Measurements from ENCODE around the gene CFL1.
A peak's percentile ranks its signal among the peaks of the same experiment; 100 is the strongest.

Gene CFL1

GRCh38 chr11:65862191-65862735, 4.3 kb upstream of the CFL1 start:
- peaks cover 5% of the 10 kb centered on the region; the same call in 1 of the 2 replicates for H3K36me3 ChIP-seq (replicated peaks; ENCODE audit: insufficient read depth, low read length)
- H3K4me2 ChIP-seq (ENCODE audit: low read depth, low read length), result peak overlapping the region; percentile 96; the same call in 1 of the 2 replicates
- peaks cover 8% of the 10 kb centered on the region for H3K4me1 ChIP-seq (ENCODE audit: low read length)
- H4K20me1 ChIP-seq (ENCODE audit: insufficient read depth, low read length), result no peaks in the 10 kb centered on the region
- peak overlapping the region; percentile 93; the same call in 1 of the 2 replicates for H3K9ac ChIP-seq (ENCODE audit: low read length)
- peaks cover 37% of the 10 kb centered on the region for H3F3A ChIP-seq (ENCODE audit: insufficient read depth, low read length)
- no peak overlapping the region for H3K27ac ChIP-seq (ENCODE audit: low read length)
- DNase-seq, result no peak
- no peak overlapping the region for H2AFZ ChIP-seq (ENCODE audit: low read length)
- TF ChIP-seq CTCF (IDR thresholded peaks at IDR 0.05; ENCODE audit: low read length) (no peak), EZH2phosphoT487 (IDR thresholded peaks at IDR 0.05; ENCODE audit: low read length) (no peak), EZH2 (optimal IDR thresholded peaks at IDR 0.05; ENCODE audit: low read depth, low read length) (no peak)
- no peaks in the 10 kb centered on the region for H3K9me3 ChIP-seq (replicated peaks; ENCODE audit: insufficient read depth, low read length)
- H3K9me2 ChIP-seq (replicated peaks; ENCODE audit: insufficient read depth, low read length), result no peaks in the 10 kb centered on the region
- no peaks in the 10 kb centered on the region for H3K27me3 ChIP-seq (replicated peaks; ENCODE audit: insufficient read depth, low read length)
- peaks cover 35% of the 10 kb centered on the region for H3K79me2 ChIP-seq (ENCODE audit: low read length)
- H3K4me3 ChIP-seq (ENCODE audit: low read length), result no peak overlapping the region

- no peak for DNase-seq
- Histone ChIP-seq H3K27me3 (replicated peaks; ENCODE audit: insufficient read depth, low read length) (no peaks in the 10 kb centered on the region), H3K36me3 (replicated peaks; ENCODE audit: insufficient read depth, low read length) (peaks cover 5% of the 10 kb centered on the region; the same call in 1 of the 2 replicates), H3K9me3 (replicated peaks; ENCODE audit: insufficient read depth, low read length) (no peaks in the 10 kb centered on the region), H3K4me1 (ENCODE audit: low read length) (peaks cover 8% of the 10 kb centered on the region), H3K9ac (ENCODE audit: low read length) (peak overlapping the region; percentile 93), H3K4me3 (ENCODE audit: low read length) (peak overlapping the region; percentile 99), H2AFZ (ENCODE audit: low read length) (no peak overlapping the region), H3K4me2 (ENCODE audit: low read depth, low read length) (peak overlapping the region; percentile 96), H3K27ac (ENCODE audit: low read length) (no peak overlapping the region), H3F3A (ENCODE audit: insufficient read depth, low read length) (peaks cover 40% of the 10 kb centered on the region), H3K79me2 (ENCODE audit: low read length) (peaks cover 41% of the 10 kb centered on the region), H4K20me1 (ENCODE audit: insufficient read depth, low read length) (peaks cover 2% of the 10 kb centered on the region), H3K9me2 (replicated peaks; ENCODE audit: insufficient read depth, low read length) (no peaks in the 10 kb centered on the region)
- TF ChIP-seq EZH2 (optimal IDR thresholded peaks at IDR 0.05; ENCODE audit: low read depth, low read length) (no peak), EZH2phosphoT487 (IDR thresholded peaks at IDR 0.05; ENCODE audit: low read length) (no peak), CTCF (IDR thresholded peaks at IDR 0.05; ENCODE audit: low read length) (no peak)
Measured at GRCh38 chr11:65861533-65862183, 3.7 kb upstream of the CFL1 start.

GRCh38 chr11:65861165-65861505, 3.2 kb upstream of the CFL1 start:
- H3K79me2 ChIP-seq (ENCODE audit: low read length), result peaks cover 46% of the 10 kb centered on the region
- H3K27ac ChIP-seq (ENCODE audit: low read length), result peak overlapping the region; percentile 86
- peak overlapping the region; percentile 96 for H3K4me2 ChIP-seq (ENCODE audit: low read depth, low read length)
- peak overlapping the region; percentile 93 for H3K9ac ChIP-seq (ENCODE audit: low read length)
- H3K9me2 ChIP-seq (replicated peaks; ENCODE audit: insufficient read depth, low read length), result no peaks in the 10 kb centered on the region
- H3K36me3 ChIP-seq (replicated peaks; ENCODE audit: insufficient read depth, low read length), result peaks cover 5% of the 10 kb centered on the region; the same call in 1 of the 2 replicates
- H3F3A ChIP-seq (ENCODE audit: insufficient read depth, low read length), result peaks cover 40% of the 10 kb centered on the region
- no peaks in the 10 kb centered on the region for H3K9me3 ChIP-seq (replicated peaks; ENCODE audit: insufficient read depth, low read length)
- H3K27me3 ChIP-seq (replicated peaks; ENCODE audit: insufficient read depth, low read length), result no peaks in the 10 kb centered on the region
- no peak for DNase-seq
- TF ChIP-seq CTCF (IDR thresholded peaks at IDR 0.05; ENCODE audit: low read length), result no peak
- peak overlapping the region; percentile 99 for H3K4me3 ChIP-seq (ENCODE audit: low read length)
- H2AFZ ChIP-seq (ENCODE audit: low read length), result peak overlapping the region; percentile 55
- H3K4me1 ChIP-seq (ENCODE audit: low read length), result peaks cover 14% of the 10 kb centered on the region
- H4K20me1 ChIP-seq (ENCODE audit: insufficient read depth, low read length), result peaks cover 7% of the 10 kb centered on the region

All from MM.1S (cell line).